K562 (cell line): ENCODE data around the gene PLEKHG3.
A peak's percentile ranks its signal among the peaks of the same experiment; 100 is the strongest.

Source experiments
- BRCA1 ChIP-seq, 2 experiments: fragments of 450-650 bp in 1 of 2; sonication (generic) in 1 of 2; formaldehyde crosslinking in 1 of 2; IDR thresholded peaks; 2 replicates each; pipeline versions ENCODE4 v1.5.0 to v1.6.1; 2017 to 2020; ENCODE audit warnings: mild to moderate bottlenecking in 1 of 2, missing genetic modification reagents in 1 of 2
- FOXA3 ChIP-seq, 2 experiments: fragments of 450-650 bp in 1 of 2; sonication (generic) in 1 of 2; formaldehyde crosslinking; IDR thresholded peaks in 1 of 2; conservative IDR thresholded peaks in 1 of 2; 2 replicates each; pipeline versions ENCODE4 v1.4.0 to v1.8.0; 2020 to 2022; ENCODE audit warnings: mild to moderate bottlenecking in 2 of 2, missing genetic modification reagents in 1 of 2
- MED1 ChIP-seq: sonication (generic); formaldehyde crosslinking; IDR thresholded peaks from 2 replicates; pipeline ENCODE4 v1.8.1; 2023; ENCODE audit warnings: missing genetic modification reagents, borderline replicate concordance
- TRIM28 ChIP-seq: fragments of 450-650 bp; IDR thresholded peaks from 2 replicates; pipeline ENCODE4 v1.6.1; 2017
- ZNF274 ChIP-seq: IDR thresholded peaks from 2 replicates; pipeline ENCODE4 v1.6.1; 2011; ENCODE audit warnings: low read depth, mild to moderate bottlenecking, low read length, moderate library complexity, borderline replicate concordance
- TF ChIP-seq, protein P1 (sequence below): sonication (generic); formaldehyde crosslinking; IDR thresholded peaks from 2 replicates; pipeline ENCODE4 v1.8.1; 2022; ENCODE audit warnings: missing genetic modification reagents
- TF ChIP-seq, protein P2 (sequence below), 3 experiments: IDR thresholded peaks in 2 of 3; conservative IDR thresholded peaks in 1 of 3; 2 replicates each; pipeline ENCODE4 v1.5.1; 2011 to 2012; ENCODE audit warnings: low read length in 3 of 3, mild to moderate bottlenecking in 3 of 3, control low read depth in 2 of 3, improper control_type of control experiment in 1 of 3, inconsistent platforms in 1 of 3, low read depth in 1 of 3, mixed read lengths in 1 of 3, moderate library complexity in 1 of 3; ENCODE audit not compliant: insufficient read depth in 2 of 3
- TF ChIP-seq, protein P3 (sequence below), 2 experiments: fragments of 450-650 bp in 1 of 2; sonication (generic) in 1 of 2; formaldehyde crosslinking in 1 of 2; IDR thresholded peaks; 2 replicates each; pipeline versions ENCODE4 v1.7.1 to v1.9.0; 2016 to 2022; ENCODE audit warnings: inconsistent platforms in 1 of 2, mild to moderate bottlenecking in 1 of 2, missing genetic modification reagents in 1 of 2

DNA sequence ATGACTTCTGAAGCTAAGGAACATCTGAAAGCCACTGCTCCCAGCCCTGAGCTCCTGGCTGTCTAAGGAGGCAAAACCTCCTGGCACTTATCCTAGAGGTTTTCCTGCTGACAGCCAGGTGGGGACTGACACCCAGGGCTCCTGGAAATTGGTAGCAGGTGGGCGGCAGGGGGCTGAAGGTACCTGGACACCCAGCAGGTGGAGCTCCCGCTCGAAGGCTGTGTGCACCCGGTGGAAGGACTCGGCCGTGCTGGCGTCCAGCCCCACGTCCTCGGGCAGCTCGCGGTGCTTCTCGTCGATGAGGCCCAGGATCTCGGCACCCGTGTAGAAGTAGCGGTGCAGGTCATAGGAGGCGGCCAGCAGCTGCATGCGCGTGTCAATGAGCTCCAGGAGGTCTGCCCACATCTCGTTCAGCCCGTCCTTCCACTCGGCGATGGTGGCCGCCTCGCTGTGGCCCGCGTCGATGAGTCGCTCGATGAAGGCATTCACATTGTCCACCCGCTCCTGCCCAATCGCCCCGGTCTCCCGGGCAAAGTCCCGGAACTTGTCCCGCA is 68.2 kb downstream of the PLEKHG3 start:
- TF ChIP-seq, protein P1, sequence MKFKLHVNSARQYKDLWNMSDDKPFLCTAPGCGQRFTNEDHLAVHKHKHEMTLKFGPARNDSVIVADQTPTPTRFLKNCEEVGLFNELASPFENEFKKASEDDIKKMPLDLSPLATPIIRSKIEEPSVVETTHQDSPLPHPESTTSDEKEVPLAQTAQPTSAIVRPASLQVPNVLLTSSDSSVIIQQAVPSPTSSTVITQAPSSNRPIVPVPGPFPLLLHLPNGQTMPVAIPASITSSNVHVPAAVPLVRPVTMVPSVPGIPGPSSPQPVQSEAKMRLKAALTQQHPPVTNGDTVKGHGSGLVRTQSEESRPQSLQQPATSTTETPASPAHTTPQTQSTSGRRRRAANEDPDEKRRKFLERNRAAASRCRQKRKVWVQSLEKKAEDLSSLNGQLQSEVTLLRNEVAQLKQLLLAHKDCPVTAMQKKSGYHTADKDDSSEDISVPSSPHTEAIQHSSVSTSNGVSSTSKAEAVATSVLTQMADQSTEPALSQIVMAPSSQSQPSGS (CRISPR knock-in tag): no peak
- TF ChIP-seq, protein P2, sequence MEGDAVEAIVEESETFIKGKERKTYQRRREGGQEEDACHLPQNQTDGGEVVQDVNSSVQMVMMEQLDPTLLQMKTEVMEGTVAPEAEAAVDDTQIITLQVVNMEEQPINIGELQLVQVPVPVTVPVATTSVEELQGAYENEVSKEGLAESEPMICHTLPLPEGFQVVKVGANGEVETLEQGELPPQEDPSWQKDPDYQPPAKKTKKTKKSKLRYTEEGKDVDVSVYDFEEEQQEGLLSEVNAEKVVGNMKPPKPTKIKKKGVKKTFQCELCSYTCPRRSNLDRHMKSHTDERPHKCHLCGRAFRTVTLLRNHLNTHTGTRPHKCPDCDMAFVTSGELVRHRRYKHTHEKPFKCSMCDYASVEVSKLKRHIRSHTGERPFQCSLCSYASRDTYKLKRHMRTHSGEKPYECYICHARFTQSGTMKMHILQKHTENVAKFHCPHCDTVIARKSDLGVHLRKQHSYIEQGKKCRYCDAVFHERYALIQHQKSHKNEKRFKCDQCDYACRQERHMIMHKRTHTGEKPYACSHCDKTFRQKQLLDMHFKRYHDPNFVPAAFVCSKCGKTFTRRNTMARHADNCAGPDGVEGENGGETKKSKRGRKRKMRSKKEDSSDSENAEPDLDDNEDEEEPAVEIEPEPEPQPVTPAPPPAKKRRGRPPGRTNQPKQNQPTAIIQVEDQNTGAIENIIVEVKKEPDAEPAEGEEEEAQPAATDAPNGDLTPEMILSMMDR (IDR thresholded peaks at IDR 0.05 in 2 of 3, conservative IDR thresholded peaks at IDR 0.05 in 1 of 3; ENCODE audit: insufficient read depth in 2 of 3, low read depth in 1 of 3, low read length in 3 of 3): peak in 1 of 3 experiments; percentile 32; a peak in 1 of 6 replicates
- TF ChIP-seq BRCA1 (IDR thresholded peaks at IDR 0.05): no peak
- no peak for TF ChIP-seq BRCA1 (CRISPR knock-in tag; IDR thresholded peaks at IDR 0.05)
- TF ChIP-seq, protein P3, sequence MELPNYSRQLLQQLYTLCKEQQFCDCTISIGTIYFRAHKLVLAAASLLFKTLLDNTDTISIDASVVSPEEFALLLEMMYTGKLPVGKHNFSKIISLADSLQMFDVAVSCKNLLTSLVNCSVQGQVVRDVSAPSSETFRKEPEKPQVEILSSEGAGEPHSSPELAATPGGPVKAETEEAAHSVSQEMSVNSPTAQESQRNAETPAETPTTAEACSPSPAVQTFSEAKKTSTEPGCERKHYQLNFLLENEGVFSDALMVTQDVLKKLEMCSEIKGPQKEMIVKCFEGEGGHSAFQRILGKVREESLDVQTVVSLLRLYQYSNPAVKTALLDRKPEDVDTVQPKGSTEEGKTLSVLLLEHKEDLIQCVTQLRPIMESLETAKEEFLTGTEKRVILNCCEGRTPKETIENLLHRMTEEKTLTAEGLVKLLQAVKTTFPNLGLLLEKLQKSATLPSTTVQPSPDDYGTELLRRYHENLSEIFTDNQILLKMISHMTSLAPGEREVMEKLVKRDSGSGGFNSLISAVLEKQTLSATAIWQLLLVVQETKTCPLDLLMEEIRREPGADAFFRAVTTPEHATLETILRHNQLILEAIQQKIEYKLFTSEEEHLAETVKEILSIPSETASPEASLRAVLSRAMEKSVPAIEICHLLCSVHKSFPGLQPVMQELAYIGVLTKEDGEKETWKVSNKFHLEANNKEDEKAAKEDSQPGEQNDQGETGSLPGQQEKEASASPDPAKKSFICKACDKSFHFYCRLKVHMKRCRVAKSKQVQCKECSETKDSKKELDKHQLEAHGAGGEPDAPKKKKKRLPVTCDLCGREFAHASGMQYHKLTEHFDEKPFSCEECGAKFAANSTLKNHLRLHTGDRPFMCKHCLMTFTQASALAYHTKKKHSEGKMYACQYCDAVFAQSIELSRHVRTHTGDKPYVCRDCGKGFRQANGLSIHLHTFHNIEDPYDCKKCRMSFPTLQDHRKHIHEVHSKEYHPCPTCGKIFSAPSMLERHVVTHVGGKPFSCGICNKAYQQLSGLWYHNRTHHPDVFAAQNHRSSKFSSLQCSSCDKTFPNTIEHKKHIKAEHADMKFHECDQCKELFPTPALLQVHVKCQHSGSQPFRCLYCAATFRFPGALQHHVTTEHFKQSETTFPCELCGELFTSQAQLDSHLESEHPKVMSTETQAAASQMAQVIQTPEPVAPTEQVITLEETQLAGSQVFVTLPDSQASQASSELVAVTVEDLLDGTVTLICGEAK (IDR thresholded peaks at IDR 0.05): no peak
- TF ChIP-seq, protein P3 (CRISPR knock-in tag; IDR thresholded peaks at IDR 0.05): no peak
- no peak for TF ChIP-seq TRIM28
- TF ChIP-seq MED1: no peak
- TF ChIP-seq ZNF274: no peak
- TF ChIP-seq FOXA3 (CRISPR knock-in tag; conservative IDR thresholded peaks at IDR 0.05 in 1 of 2, IDR thresholded peaks at IDR 0.05 in 1 of 2): no peak
